ENCODE data around the gene NQO2.

GRCh38 chr6:2970034-2970685 lies 29.5 kb upstream of the NQO2 start:
- TF ChIP-seq EZH2 (IDR thresholded peaks at IDR 0.05; ENCODE audit: insufficient read depth, low read length), result no peak
- TF ChIP-seq, protein P1, sequence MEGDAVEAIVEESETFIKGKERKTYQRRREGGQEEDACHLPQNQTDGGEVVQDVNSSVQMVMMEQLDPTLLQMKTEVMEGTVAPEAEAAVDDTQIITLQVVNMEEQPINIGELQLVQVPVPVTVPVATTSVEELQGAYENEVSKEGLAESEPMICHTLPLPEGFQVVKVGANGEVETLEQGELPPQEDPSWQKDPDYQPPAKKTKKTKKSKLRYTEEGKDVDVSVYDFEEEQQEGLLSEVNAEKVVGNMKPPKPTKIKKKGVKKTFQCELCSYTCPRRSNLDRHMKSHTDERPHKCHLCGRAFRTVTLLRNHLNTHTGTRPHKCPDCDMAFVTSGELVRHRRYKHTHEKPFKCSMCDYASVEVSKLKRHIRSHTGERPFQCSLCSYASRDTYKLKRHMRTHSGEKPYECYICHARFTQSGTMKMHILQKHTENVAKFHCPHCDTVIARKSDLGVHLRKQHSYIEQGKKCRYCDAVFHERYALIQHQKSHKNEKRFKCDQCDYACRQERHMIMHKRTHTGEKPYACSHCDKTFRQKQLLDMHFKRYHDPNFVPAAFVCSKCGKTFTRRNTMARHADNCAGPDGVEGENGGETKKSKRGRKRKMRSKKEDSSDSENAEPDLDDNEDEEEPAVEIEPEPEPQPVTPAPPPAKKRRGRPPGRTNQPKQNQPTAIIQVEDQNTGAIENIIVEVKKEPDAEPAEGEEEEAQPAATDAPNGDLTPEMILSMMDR (IDR thresholded peaks at IDR 0.05; ENCODE audit: insufficient read depth, low read depth, low read length), result no peak
